Glutamatergic neuron (in vitro differentiated cells): Measurements from ENCODE around the gene MYH13. TPM values are rescaled to one million over a fixed set of nuclear protein-coding genes. Genes with fewer than 3 reads are reported as not detected.

Experiments used
- DNase-seq: peaks from one replicate; pipeline ENCODE4 v3.0.0; 2022
- H3K27ac Mint-ChIP-seq: one replicate; pipeline ENCODE4 v1.8.0; 2020; ENCODE audit warnings: mild to moderate bottlenecking, mixed read lengths, inconsistent platforms; ENCODE audit not compliant: unreplicated experiment
- H3K27me3 Mint-ChIP-seq: one replicate; pipeline ENCODE4 v1.8.0; 2020; ENCODE audit warnings: mild to moderate bottlenecking, moderate library complexity, mixed read lengths, inconsistent platforms; ENCODE audit not compliant: unreplicated experiment
- H3K36me3 Mint-ChIP-seq: one replicate; pipeline ENCODE4 v1.8.0; 2020; ENCODE audit warnings: mild to moderate bottlenecking, mixed read lengths, inconsistent platforms; ENCODE audit not compliant: unreplicated experiment
- H3K4me1 Mint-ChIP-seq: one replicate; pipeline ENCODE4 v1.8.0; 2020; ENCODE audit warnings: mild to moderate bottlenecking, low read depth, mixed read lengths, inconsistent platforms; ENCODE audit not compliant: unreplicated experiment
- H3K4me3 Mint-ChIP-seq: one replicate; pipeline ENCODE4 v1.8.0; 2020; ENCODE audit warnings: mild to moderate bottlenecking, mixed read lengths, inconsistent platforms; ENCODE audit not compliant: unreplicated experiment
- H3K9me3 Mint-ChIP-seq: one replicate; pipeline ENCODE4 v1.8.0; 2020; ENCODE audit warnings: mild to moderate bottlenecking, moderate library complexity, mixed read lengths, inconsistent platforms; ENCODE audit not compliant: unreplicated experiment
- CTCF ChIP-seq: fragments of 200-600 bp; sonication (generic); IDR thresholded peaks from one replicate; pipeline ENCODE4 v1.5.0; 2021; ENCODE audit not compliant: partially characterized antibody, unreplicated experiment
- total RNA-seq: library from RNA; stranded (reverse); fragmentation: NEBNext Ultra II Directional; extraction: Animal tissue kit (Norgen Biotek cat#: 25700); gene quantifications from one replicate; pipeline ENCODE4 v1.2.1, GENCODE V29; 2021; ENCODE audit not compliant: unreplicated experiment

The MYH13 gene
- total RNA-seq, 1 donor from 2014 or later = not detected

- peak; percentile 78 for DNase-seq
- peak; percentile 77 for TF ChIP-seq CTCF
- no peaks in the 10 kb centered on the region for H3K36me3 Mint-ChIP-seq
- no peaks in the 10 kb centered on the region for H3K9me3 Mint-ChIP-seq
- H3K4me1 Mint-ChIP-seq = no peaks in the 10 kb centered on the region
- peaks cover 6% of the 10 kb centered on the region for H3K27me3 Mint-ChIP-seq
- no peak overlapping the region for H3K27ac Mint-ChIP-seq
- H3K4me3 Mint-ChIP-seq = no peak overlapping the region
Observed at GRCh38 chr17:10316801-10317542, 55.8 kb downstream of the MYH13 start.

- Mint-ChIP-seq H3K4me1 (no peaks in the 10 kb centered on the region), H3K4me3 (no peak overlapping the region), H3K27ac (no peak overlapping the region), H3K27me3 (peaks cover 3% of the 10 kb centered on the region), H3K9me3 (no peaks in the 10 kb centered on the region), H3K36me3 (no peaks in the 10 kb centered on the region)
- TF ChIP-seq CTCF = no peak
- DNase-seq = no peak
Observed at GRCh38 chr17:10314329-10314728, 58.5 kb downstream of the MYH13 start.

- H3K9me3 Mint-ChIP-seq = no peaks in the 10 kb centered on the region
Observed at GRCh38 chr17:10313037-10313672, 59.7 kb downstream of the MYH13 start.

GRCh38 chr17:10311131-10311530 lies 61.7 kb downstream of the MYH13 start:
- H3K4me3 Mint-ChIP-seq = no peak overlapping the region
- no peak for TF ChIP-seq CTCF
- H3K4me1 Mint-ChIP-seq = no peaks in the 10 kb centered on the region
- no peaks in the 10 kb centered on the region for H3K27me3 Mint-ChIP-seq
- DNase-seq = no peak
- H3K36me3 Mint-ChIP-seq = no peaks in the 10 kb centered on the region
- H3K27ac Mint-ChIP-seq = no peak overlapping the region
- no peaks in the 10 kb centered on the region for H3K9me3 Mint-ChIP-seq

More at GRCh38 chr17:10313037-10313672, 59.7 kb downstream of the MYH13 start:
- H3K27me3 Mint-ChIP-seq = peaks cover 3% of the 10 kb centered on the region
- H3K36me3 Mint-ChIP-seq = no peaks in the 10 kb centered on the region
- no peak overlapping the region for H3K4me3 Mint-ChIP-seq
- TF ChIP-seq CTCF = no peak
- H3K27ac Mint-ChIP-seq = no peak overlapping the region
- DNase-seq = no peak
- H3K4me1 Mint-ChIP-seq = no peaks in the 10 kb centered on the region
